B cell (primary cell): ENCODE results near the gene PELI2. TPM values are rescaled to one million over a fixed set of nuclear protein-coding genes. Genes with fewer than 3 reads are reported as not detected.

ENCODE experiments used
- ATAC-seq: fragments of 200-7000 bp; cut with Tn5 transposase; one replicate; pipeline ENCODE4 v1.10.0; 2021; ENCODE audit warnings: low read depth, mild to moderate bottlenecking, moderate number of reproducible peaks, moderate library complexity
- CTCF ChIA-PET: fragments of 350-600 bp; sonication (Branson Sonifier 250); formaldehyde crosslinking; loops from one replicate; lab custom pipeline; 2021; ENCODE audit warnings: antibody characterized with exemption, inconsistent platforms; lab: Charles Lee
- POLR2A ChIA-PET: fragments of 350-600 bp; sonication (Branson Sonifier 250); formaldehyde crosslinking; loops from one replicate; lab custom pipeline; 2021; ENCODE audit warnings: antibody characterized with exemption; lab: Charles Lee
- DNase-seq: peaks from one replicate; pipeline ENCODE4 v3.0.0; 2013
- H2AFZ ChIP-seq: 2 replicates; pipeline ENCODE4 v1.6.1; 2012; ENCODE audit warnings: mild to moderate bottlenecking, low read depth, low read length; ENCODE audit not compliant: insufficient read depth, poor library complexity, severe bottlenecking
- H3K27ac ChIP-seq, 2 donors: 1 replicate in 1 of 2; 2 replicates in 1 of 2; pipeline ENCODE4 v1.5.1; 2012 to 2013; ENCODE audit warnings: low read length in 2 of 2, mild to moderate bottlenecking in 2 of 2, moderate library complexity in 1 of 2
- H3K27me3 ChIP-seq, 4 experiments: fragments of 200-600 bp in 1 of 4; sonication (generic) in 1 of 4; replicated peaks in 1 of 4; 1 replicate in 2 of 4; 2 replicates in 2 of 4; pipeline versions ENCODE4 v1.6.1 to v1.7.0; 2013 to 2016; ENCODE audit warnings: low read length in 3 of 4, mild to moderate bottlenecking in 2 of 4, mixed read lengths in 1 of 4, moderate library complexity in 1 of 4; ENCODE audit not compliant: insufficient read depth in 4 of 4, control insufficient read depth in 3 of 4; ENCODE audit errors: control extremely low read depth in 1 of 4
- H3K36me3 ChIP-seq, 2 experiments: replicated peaks in 1 of 2; 1 replicate in 1 of 2; 2 replicates in 1 of 2; pipeline versions ENCODE4 v1.6.1 to v1.7.1; 2013; ENCODE audit warnings: low read length in 1 of 2; ENCODE audit not compliant: insufficient read depth in 2 of 2, control insufficient read depth in 1 of 2; ENCODE audit errors: control extremely low read depth in 1 of 2, extremely low read depth in 1 of 2
- H3K4me1 ChIP-seq, 2 donors: fragments of 200-600 bp in 1 of 2; sonication (generic) in 1 of 2; 1 replicate in 1 of 2; 2 replicates in 1 of 2; pipeline versions ENCODE4 v1.5.1 to v1.6.1; 2013 to 2017; ENCODE audit warnings: low read length in 2 of 2; ENCODE audit not compliant: control insufficient read depth in 2 of 2, insufficient read depth in 2 of 2
- H3K4me2 ChIP-seq: replicated peaks from 2 replicates; pipeline ENCODE3; 2012; ENCODE audit warnings: mild to moderate bottlenecking, low read depth, low read length; ENCODE audit not compliant: poor library complexity, severe bottlenecking
- H3K4me3 ChIP-seq, 5 experiments: fragments of 200-600 bp in 1 of 5; sonication (generic) in 1 of 5; 1 replicate in 3 of 5; 2 replicates in 2 of 5; pipeline versions ENCODE4 v1.5.1 to v1.7.0; 2011 to 2016; ENCODE audit warnings: low read length in 4 of 5, mild to moderate bottlenecking in 4 of 5, low read depth in 2 of 5, control low read depth in 1 of 5, moderate library complexity in 1 of 5; ENCODE audit not compliant: insufficient read depth in 1 of 5; ENCODE audit errors: control extremely low read depth in 1 of 5, extremely low read depth in 1 of 5
- H3K79me2 ChIP-seq: fragments of 200-600 bp; sonication (generic); one replicate; pipeline ENCODE4 v1.6.0; 2016; ENCODE audit warnings: low read length; ENCODE audit not compliant: control insufficient read depth, insufficient read depth
- H3K9ac ChIP-seq: fragments of 200-600 bp; sonication (generic); 2 replicates; pipeline ENCODE4 v1.6.1; 2017; ENCODE audit warnings: mild to moderate bottlenecking, low read length, moderate library complexity
- H3K9me3 ChIP-seq, 3 donors: one replicate each; pipeline versions ENCODE4 v1.6.1 to v1.7.1; 2013; ENCODE audit warnings: low read length in 2 of 3; ENCODE audit not compliant: control insufficient read depth in 2 of 3, insufficient read depth in 1 of 3; ENCODE audit errors: control extremely low read depth in 1 of 3
- H4K20me1 ChIP-seq: 2 replicates; pipeline ENCODE4 v1.6.0; 2012; ENCODE audit warnings: mild to moderate bottlenecking, low read length; ENCODE audit not compliant: insufficient read depth, control insufficient read depth, poor library complexity, severe bottlenecking
- H3K27ac Mint-ChIP-seq: one replicate; pipeline ENCODE4 v1.8.0; 2021; ENCODE audit warnings: mixed read lengths
- H3K27me3 Mint-ChIP-seq: one replicate; pipeline ENCODE4 v1.8.0; 2021; ENCODE audit warnings: mixed read lengths
- H3K4me1 Mint-ChIP-seq: one replicate; pipeline ENCODE4 v1.8.0; 2021; ENCODE audit warnings: mixed read lengths
- H3K4me3 Mint-ChIP-seq: one replicate; pipeline ENCODE4 v1.8.0; 2021; ENCODE audit warnings: mixed read lengths
- H3K9me3 Mint-ChIP-seq: one replicate; pipeline ENCODE4 v1.8.0; 2022; ENCODE audit warnings: mixed read lengths; ENCODE audit not compliant: insufficient read depth
- CTCF ChIP-seq: fragments of 200-600 bp; IDR thresholded peaks from one replicate; pipeline ENCODE4 v1.8.0; 2022; ENCODE audit warnings: antibody characterized with exemption, mild to moderate bottlenecking
- EZH2 ChIP-seq: IDR thresholded peaks from 2 replicates; pipeline ENCODE4 v1.6.1; 2012; ENCODE audit warnings: borderline replicate concordance, low read depth, mild to moderate bottlenecking, moderate library complexity, low read length; ENCODE audit not compliant: insufficient read depth, poor library complexity, severe bottlenecking
- WGBS: methylation state at CpG from one replicate; pipeline ENCODE4 v1.1.5; 2013; ENCODE audit warnings: missing lambda C conversion rate; ENCODE audit not compliant: insufficient coverage; 5-methylcytosine and 5-hydroxymethylcytosine counted together
- intact Hi-C: fragments of 100-400 bp; cut with micrococcal nuclease; formaldehyde crosslinking; loops from one replicate; pipeline ENCODE4 v1.10.0; 2022
- polyA plus RNA-seq: library from polyadenylated mRNA; depleted of rRNA; stranded (reverse); fragments of >200 nt; gene quantifications from 2 replicates; pipeline ENCODE4 v1.2.3, GENCODE V29; 2012
- total RNA-seq, 2 donors: library from RNA; stranded (reverse); fragments of 120-200 nt in 1 of 2; gene quantifications; 1 replicate in 1 of 2; 2 replicates in 1 of 2; pipeline versions ENCODE4 v1.2.3 to v1.2.4, GENCODE V29; 2013 to 2022

Gene PELI2
- total and polyA plus RNA-seq, 2 donors (not counting 1 experiment from before 2014, with no cell fraction given), result 5.7 to 13.4 TPM

- no peak overlapping the region for H3K4me3 ChIP-seq
- H3K4me3 Mint-ChIP-seq, result no peak overlapping the region
- no peak overlapping the region for H3K27ac Mint-ChIP-seq
- no peak for DNase-seq
- peaks cover 21% of the 10 kb centered on the region for H3K79me2 ChIP-seq
- intact Hi-C loops, result no loop called here
- H2AFZ ChIP-seq, result no peak overlapping the region
- H3K27me3 ChIP-seq, result no peaks in the 10 kb centered on the region
- no peak overlapping the region for H3K27ac ChIP-seq
- H3K9me3 Mint-ChIP-seq, result no peaks in the 10 kb centered on the region
- H3K9me3 ChIP-seq, result no peaks in the 10 kb centered on the region
- WGBS, result 90% methylated on average over 3 of the region's 3 CpGs
- TF ChIP-seq CTCF (no peak), EZH2 (no peak)
- ChIA-PET POLR2A (no interaction called here), CTCF (interaction anchor here (0.6 to 1.3 kb wide), 2 partner anchors 10 to 37 kb away, joined by 3 read pairs; no protein-coding TSS in a partner anchor)
- no peaks in the 10 kb centered on the region for H4K20me1 ChIP-seq
- H3K36me3 ChIP-seq, result no peaks in the 10 kb centered on the region
- ATAC-seq, result no peak
- H3K4me2 ChIP-seq, result no peak overlapping the region
- H3K4me1 Mint-ChIP-seq, result peaks cover 8% of the 10 kb centered on the region
- H3K9ac ChIP-seq, result no peak overlapping the region
- H3K4me1 ChIP-seq, result peaks cover 0 to 4% of the 10 kb centered on the region in 2 donors
- peaks cover 3% of the 10 kb centered on the region for H3K27me3 Mint-ChIP-seq
Observed at GRCh38 chr14:56207626-56208292, 89.5 kb downstream of the PELI2 start.

- H3K79me2 ChIP-seq, result peaks cover 21% of the 10 kb centered on the region
- H3K4me3 Mint-ChIP-seq, result no peak overlapping the region
- intact Hi-C loops, result no loop called here
- H2AFZ ChIP-seq, result no peak overlapping the region
- POLR2A ChIA-PET, result no interaction called here
- TF ChIP-seq EZH2 (no peak), CTCF (no peak)
- H3K4me1 ChIP-seq, result peaks cover 0 to 4% of the 10 kb centered on the region in 2 donors
- H3K27ac Mint-ChIP-seq, result no peak overlapping the region
- H3K36me3 ChIP-seq, result no peaks in the 10 kb centered on the region
- peaks cover 9% of the 10 kb centered on the region for H3K4me1 Mint-ChIP-seq
- no peak overlapping the region for H3K27ac ChIP-seq
- peaks cover 7% of the 10 kb centered on the region for H3K27me3 Mint-ChIP-seq
- DNase-seq (no peak), ATAC-seq (no peak)
- H4K20me1 ChIP-seq, result no peaks in the 10 kb centered on the region
- no peak overlapping the region for H3K4me2 ChIP-seq
- H3K9me3 Mint-ChIP-seq, result no peaks in the 10 kb centered on the region
- H3K9ac ChIP-seq, result no peak overlapping the region
- CTCF ChIA-PET, result no interaction called here
- no CpG with 5 or more reads among the region's 3 CpGs for WGBS
- H3K27me3 ChIP-seq, result no peaks in the 10 kb centered on the region
- no peak overlapping the region for H3K4me3 ChIP-seq
- H3K9me3 ChIP-seq, result no peaks in the 10 kb centered on the region
Observed at GRCh38 chr14:56208520-56208919, 90.3 kb downstream of the PELI2 start.
